HepG2 (cell line): ENCODE data around the gene TNIP1. TPM values are rescaled to one million over a fixed set of nuclear protein-coding genes. Genes with fewer than 3 reads are reported as not detected.

ENCODE experiments used
- EHMT2 ChIP-seq: fragments of 200-600 bp; sonication (generic); IDR thresholded peaks from 2 replicates; pipeline ENCODE4 v1.7.0; 2017; ENCODE audit warnings: antibody characterized with exemption, low read depth, low read length, borderline replicate concordance
- ELF3 ChIP-seq: IDR thresholded peaks from 2 replicates; pipeline ENCODE4 v1.6.1; 2016; ENCODE audit warnings: missing genetic modification reagents, missing compliant biosample characterization
- FOXJ3 ChIP-seq: sonication (generic); formaldehyde crosslinking; IDR thresholded peaks from 2 replicates; pipeline ENCODE4 v1.4.0; 2020; ENCODE audit warnings: missing genetic modification reagents, mild to moderate bottlenecking, borderline replicate concordance
- HDAC6 ChIP-seq: fragments of 200-600 bp; sonication (generic); IDR thresholded peaks from 2 replicates; pipeline ENCODE4 v1.7.0; 2017; ENCODE audit warnings: mild to moderate bottlenecking, antibody characterized with exemption, low read length, low read depth
- HOXD1 ChIP-seq: sonication (generic); formaldehyde crosslinking; IDR thresholded peaks from 2 replicates; pipeline ENCODE4 v1.5.0; 2020; ENCODE audit warnings: missing genetic modification reagents
- JARID2 ChIP-seq: sonication (generic); formaldehyde crosslinking; IDR thresholded peaks from 2 replicates; pipeline ENCODE4 v1.8.1; 2023; ENCODE audit warnings: missing genetic modification reagents, inconsistent platforms; ENCODE audit not compliant: insufficient replicate concordance
- SAP130 ChIP-seq: IDR thresholded peaks from 2 replicates; pipeline ENCODE4 v1.6.1; 2016; ENCODE audit warnings: low read depth
- SRSF1 ChIP-seq: fragments of 200-400 bp; formaldehyde crosslinking; optimal IDR thresholded peaks from 2 replicates; pipeline ENCODE3; 2017; ENCODE audit warnings: mild to moderate bottlenecking, low read depth, low read length, moderate library complexity
- SRSF9 ChIP-seq: fragments of 200-400 bp; formaldehyde crosslinking; IDR thresholded peaks from 2 replicates; pipeline ENCODE4 v1.6.1; 2018; ENCODE audit warnings: borderline replicate concordance, mild to moderate bottlenecking, low read depth, low read length; ENCODE audit not compliant: insufficient read depth, poor library complexity, severe bottlenecking
- ZBTB20 ChIP-seq: sonication (generic); formaldehyde crosslinking; IDR thresholded peaks from 2 replicates; pipeline ENCODE4 v1.8.1; 2023; ENCODE audit warnings: missing genetic modification reagents, low read depth, mild to moderate bottlenecking, borderline replicate concordance
- ZC3H4 ChIP-seq: sonication (generic); formaldehyde crosslinking; IDR thresholded peaks from 2 replicates; pipeline ENCODE4 v1.4.0; 2020; ENCODE audit warnings: missing genetic modification reagents, borderline replicate concordance
- ZNF20 ChIP-seq: sonication (generic); formaldehyde crosslinking; IDR thresholded peaks from 2 replicates; pipeline ENCODE4 v1.4.0; 2020; ENCODE audit warnings: mild to moderate bottlenecking, moderate library complexity, missing genetic modification reagents
- ZNF207 ChIP-seq: fragments of 450-650 bp; IDR thresholded peaks from 2 replicates; pipeline ENCODE4 v1.6.1; 2016; ENCODE audit warnings: antibody characterized with exemption, borderline replicate concordance
- ZNF234 ChIP-seq: sonication (generic); formaldehyde crosslinking; conservative IDR thresholded peaks from 2 replicates; pipeline ENCODE4 v1.5.1; 2020; ENCODE audit warnings: mild to moderate bottlenecking, missing genetic modification reagents
- ZNF251 ChIP-seq: sonication (generic); formaldehyde crosslinking; IDR thresholded peaks from 2 replicates; pipeline ENCODE4 v1.9.0; 2021; ENCODE audit warnings: mild to moderate bottlenecking, missing genetic modification reagents
- ZNF431 ChIP-seq: sonication (generic); formaldehyde crosslinking; IDR thresholded peaks from 2 replicates; pipeline ENCODE4 v1.9.0; 2022; ENCODE audit warnings: missing genetic modification reagents, low read depth, mild to moderate bottlenecking, borderline replicate concordance
- ZNF607 ChIP-seq: sonication (generic); formaldehyde crosslinking; IDR thresholded peaks from 2 replicates; pipeline ENCODE4 v1.5.1; 2020; ENCODE audit warnings: missing genetic modification reagents, mild to moderate bottlenecking, borderline replicate concordance
- ZNF879 ChIP-seq: sonication (generic); formaldehyde crosslinking; IDR thresholded peaks from 2 replicates; pipeline ENCODE4 v1.8.1; 2023; ENCODE audit warnings: missing genetic modification reagents
- polyA plus RNA-seq, 8 experiments: library from polyadenylated mRNA; depleted of rRNA in 3 of 8; stranded (reverse) in 7 of 8; unstranded in 1 of 8; fragments of >200 nt; fragmentation: Illumina TruSeq in 4 of 8; extraction: Trizol in 4 of 8; gene quantifications; 2 replicates each; pipeline versions ENCODE4 v1.2.1 to v1.2.3, GENCODE V29; 2011 to 2016; ENCODE audit warnings: low read depth in 4 of 8, missing spikeins in 1 of 8, mixed read lengths in 1 of 8; ENCODE audit not compliant: insufficient read depth in 1 of 8
- total RNA-seq, 5 experiments: library from RNA; depleted of rRNA; stranded (reverse); fragments of >200 nt; fragmentation: Illumina TruSeq; extraction: Trizol; gene quantifications; 2 replicates each; pipeline ENCODE4 v1.2.3, GENCODE V29; 2016; ENCODE audit warnings: low read depth in 1 of 5
- TF ChIP-seq, protein P1 (sequence below): sonication (generic); formaldehyde crosslinking; IDR thresholded peaks from 2 replicates; pipeline ENCODE4 v1.4.0; 2020; ENCODE audit warnings: mild to moderate bottlenecking, missing genetic modification reagents, borderline replicate concordance
- TF ChIP-seq, protein P2 (sequence below): IDR thresholded peaks from 2 replicates; pipeline ENCODE4 v1.6.1; 2016; ENCODE audit warnings: low read depth, control low read depth
- TF ChIP-seq, protein P3 (sequence below): sonication (generic); formaldehyde crosslinking; IDR thresholded peaks from 2 replicates; pipeline ENCODE4 v1.4.0; 2020; ENCODE audit warnings: mild to moderate bottlenecking, missing genetic modification reagents

TNIP1 gene
- total and polyA plus RNA-seq, 2 of the 13 experiments (the other 11 are each of a cell fraction or from before 2014, with no cell fraction given): 26.2 to 45.9 TPM

DNA sequence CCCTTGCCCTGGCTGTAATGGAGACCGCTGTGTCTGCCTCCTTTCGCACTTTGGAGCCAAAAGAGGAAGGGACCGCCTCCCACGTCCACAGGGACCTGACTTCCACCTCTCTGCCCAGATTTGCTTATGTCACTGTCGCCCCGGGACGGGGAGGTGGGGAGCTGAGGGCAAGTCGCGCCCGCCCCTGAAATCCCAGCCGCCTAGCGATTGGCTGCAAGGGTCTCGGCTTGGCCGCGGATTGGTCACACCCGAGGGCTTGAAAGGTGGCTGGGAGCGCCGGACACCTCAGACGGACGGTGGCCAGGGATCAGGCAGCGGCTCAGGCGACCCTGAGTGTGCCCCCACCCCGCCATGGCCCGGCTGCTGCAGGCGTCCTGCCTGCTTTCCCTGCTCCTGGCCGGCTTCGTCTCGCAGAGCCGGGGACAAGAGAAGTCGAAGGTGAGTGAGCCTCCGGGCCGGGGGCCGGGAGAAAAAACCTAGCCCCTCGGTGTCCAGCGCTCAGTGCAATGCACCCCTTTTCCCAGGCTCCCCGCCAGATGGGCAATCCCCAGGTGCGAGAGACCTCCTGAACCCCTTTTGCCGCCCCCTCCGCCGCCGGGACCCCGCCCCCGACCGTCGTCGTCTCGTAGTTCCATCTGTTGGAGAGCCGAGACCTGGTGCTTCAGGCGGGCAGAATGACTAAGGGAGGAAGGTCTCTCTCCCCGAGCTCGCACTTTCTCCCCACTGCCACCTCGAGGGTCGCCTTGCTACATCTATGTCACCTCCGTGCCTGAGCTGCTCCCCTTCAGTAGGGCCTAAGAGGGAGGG lies 60.3 kb downstream of the TNIP1 start, which contains the start of gene GPX3 (continued):
- TF ChIP-seq, protein P1, sequence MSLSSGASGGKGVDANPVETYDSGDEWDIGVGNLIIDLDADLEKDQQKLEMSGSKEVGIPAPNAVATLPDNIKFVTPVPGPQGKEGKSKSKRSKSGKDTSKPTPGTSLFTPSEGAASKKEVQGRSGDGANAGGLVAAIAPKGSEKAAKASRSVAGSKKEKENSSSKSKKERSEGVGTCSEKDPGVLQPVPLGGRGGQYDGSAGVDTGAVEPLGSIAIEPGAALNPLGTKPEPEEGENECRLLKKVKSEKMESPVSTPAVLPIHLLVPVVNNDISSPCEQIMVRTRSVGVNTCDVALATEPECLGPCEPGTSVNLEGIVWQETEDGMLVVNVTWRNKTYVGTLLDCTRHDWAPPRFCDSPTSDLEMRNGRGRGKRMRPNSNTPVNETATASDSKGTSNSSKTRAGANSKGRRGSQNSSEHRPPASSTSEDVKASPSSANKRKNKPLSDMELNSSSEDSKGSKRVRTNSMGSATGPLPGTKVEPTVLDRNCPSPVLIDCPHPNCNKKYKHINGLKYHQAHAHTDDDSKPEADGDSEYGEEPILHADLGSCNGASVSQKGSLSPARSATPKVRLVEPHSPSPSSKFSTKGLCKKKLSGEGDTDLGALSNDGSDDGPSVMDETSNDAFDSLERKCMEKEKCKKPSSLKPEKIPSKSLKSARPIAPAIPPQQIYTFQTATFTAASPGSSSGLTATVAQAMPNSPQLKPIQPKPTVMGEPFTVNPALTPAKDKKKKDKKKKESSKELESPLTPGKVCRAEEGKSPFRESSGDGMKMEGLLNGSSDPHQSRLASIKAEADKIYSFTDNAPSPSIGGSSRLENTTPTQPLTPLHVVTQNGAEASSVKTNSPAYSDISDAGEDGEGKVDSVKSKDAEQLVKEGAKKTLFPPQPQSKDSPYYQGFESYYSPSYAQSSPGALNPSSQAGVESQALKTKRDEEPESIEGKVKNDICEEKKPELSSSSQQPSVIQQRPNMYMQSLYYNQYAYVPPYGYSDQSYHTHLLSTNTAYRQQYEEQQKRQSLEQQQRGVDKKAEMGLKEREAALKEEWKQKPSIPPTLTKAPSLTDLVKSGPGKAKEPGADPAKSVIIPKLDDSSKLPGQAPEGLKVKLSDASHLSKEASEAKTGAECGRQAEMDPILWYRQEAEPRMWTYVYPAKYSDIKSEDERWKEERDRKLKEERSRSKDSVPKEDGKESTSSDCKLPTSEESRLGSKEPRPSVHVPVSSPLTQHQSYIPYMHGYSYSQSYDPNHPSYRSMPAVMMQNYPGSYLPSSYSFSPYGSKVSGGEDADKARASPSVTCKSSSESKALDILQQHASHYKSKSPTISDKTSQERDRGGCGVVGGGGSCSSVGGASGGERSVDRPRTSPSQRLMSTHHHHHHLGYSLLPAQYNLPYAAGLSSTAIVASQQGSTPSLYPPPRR: peak; percentile 74; the same call in 1 of the 2 replicates
- TF ChIP-seq ZNF431 (CRISPR knock-in tag) (peak; percentile 49; the same call in 1 of the 2 replicates), HOXD1 (CRISPR knock-in tag) (peak; percentile 48; the same call in 1 of the 2 replicates), SAP130 (CRISPR knock-in tag) (peak; percentile 82), ZNF20 (CRISPR knock-in tag) (no peak), SRSF1 (no peak), ELF3 (CRISPR knock-in tag) (no peak), ZC3H4 (no peak), ZNF251 (CRISPR knock-in tag) (no peak), FOXJ3 (CRISPR knock-in tag) (peak; percentile 57; the same call in 1 of the 2 replicates), ZNF207 (no peak), EHMT2 (no peak), ZNF607 (CRISPR knock-in tag) (peak; percentile 89; the same call in 1 of the 2 replicates), ZNF879 (CRISPR knock-in tag) (no peak), HDAC6 (no peak), SRSF9 (no peak), JARID2 (CRISPR knock-in tag) (no peak), ZBTB20 (CRISPR knock-in tag) (peak; percentile 49; the same call in 1 of the 2 replicates), ZNF234 (CRISPR knock-in tag) (peak; percentile 91; the same call in 1 of the 2 replicates)
- TF ChIP-seq, protein P2, sequence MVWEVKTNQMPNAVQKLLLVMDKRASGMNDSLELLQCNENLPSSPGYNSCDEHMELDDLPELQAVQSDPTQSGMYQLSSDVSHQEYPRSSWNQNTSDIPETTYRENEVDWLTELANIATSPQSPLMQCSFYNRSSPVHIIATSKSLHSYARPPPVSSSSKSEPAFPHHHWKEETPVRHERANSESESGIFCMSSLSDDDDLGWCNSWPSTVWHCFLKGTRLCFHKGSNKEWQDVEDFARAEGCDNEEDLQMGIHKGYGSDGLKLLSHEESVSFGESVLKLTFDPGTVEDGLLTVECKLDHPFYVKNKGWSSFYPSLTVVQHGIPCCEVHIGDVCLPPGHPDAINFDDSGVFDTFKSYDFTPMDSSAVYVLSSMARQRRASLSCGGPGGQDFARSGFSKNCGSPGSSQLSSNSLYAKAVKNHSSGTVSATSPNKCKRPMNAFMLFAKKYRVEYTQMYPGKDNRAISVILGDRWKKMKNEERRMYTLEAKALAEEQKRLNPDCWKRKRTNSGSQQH (CRISPR knock-in tag): no peak
- TF ChIP-seq, protein P3, sequence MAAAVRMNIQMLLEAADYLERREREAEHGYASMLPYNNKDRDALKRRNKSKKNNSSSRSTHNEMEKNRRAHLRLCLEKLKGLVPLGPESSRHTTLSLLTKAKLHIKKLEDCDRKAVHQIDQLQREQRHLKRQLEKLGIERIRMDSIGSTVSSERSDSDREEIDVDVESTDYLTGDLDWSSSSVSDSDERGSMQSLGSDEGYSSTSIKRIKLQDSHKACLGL (CRISPR knock-in tag): no peak
